ENCODE results near the gene KRT20. TPM values are rescaled to one million over a fixed set of nuclear protein-coding genes. Genes with fewer than 3 reads are reported as not detected.

KRT20 gene
- total RNA-seq, 1 experiment from 2014 or later = 1.5 TPM

DNA sequence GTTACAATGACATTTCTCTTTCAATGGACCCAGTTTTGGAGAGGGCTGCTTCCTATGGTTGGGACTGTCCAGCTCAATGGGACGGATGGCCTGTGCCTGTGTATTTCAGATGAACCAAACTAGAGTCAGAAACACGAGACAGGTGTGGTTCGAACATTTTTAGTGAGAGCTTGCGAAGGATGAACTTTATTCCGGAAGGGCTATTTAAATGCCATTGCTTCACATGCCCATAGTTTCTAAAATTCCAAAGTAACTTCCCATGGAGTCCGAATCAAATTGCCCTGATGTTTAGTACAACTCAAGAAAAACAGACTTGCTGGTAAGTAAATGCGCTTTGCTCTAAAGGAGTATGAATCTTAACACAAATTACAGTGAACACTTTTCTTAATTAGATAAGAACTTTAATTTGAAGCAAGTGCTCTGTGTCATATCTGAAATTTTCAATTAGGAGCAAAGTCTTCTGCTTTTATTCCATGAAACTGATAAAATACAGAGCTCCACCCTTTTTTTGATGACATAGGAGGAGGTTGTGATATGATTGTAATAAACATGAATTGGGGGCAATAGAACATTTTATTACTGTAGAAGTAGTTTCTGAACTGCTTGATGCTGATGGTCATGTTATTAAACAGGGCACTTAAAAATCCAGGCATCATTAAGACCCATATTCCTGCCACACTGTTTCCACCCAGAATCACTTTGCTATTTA, 1.3 kb downstream of the KRT20 start (continued):
- TF ChIP-seq ZNF274 (IDR thresholded peaks at IDR 0.05; ENCODE audit: low read depth, low read length) (no peak), POLR2A (IDR thresholded peaks at IDR 0.05; ENCODE audit: borderline replicate concordance, extremely low read depth, insufficient read depth, insufficient read length) (no peak), EZH2 (IDR thresholded peaks at IDR 0.05) (no peak), REST (IDR thresholded peaks at IDR 0.05; ENCODE audit: low read depth) (no peak), POLR2AphosphoS5 (IDR thresholded peaks at IDR 0.05; ENCODE audit: low read depth, low read length) (no peak), SRF (IDR thresholded peaks at IDR 0.05; ENCODE audit: low read depth) (no peak), EGR1 (IDR thresholded peaks at IDR 0.05; ENCODE audit: low read depth) (no peak)
- TF ChIP-seq, protein P1, sequence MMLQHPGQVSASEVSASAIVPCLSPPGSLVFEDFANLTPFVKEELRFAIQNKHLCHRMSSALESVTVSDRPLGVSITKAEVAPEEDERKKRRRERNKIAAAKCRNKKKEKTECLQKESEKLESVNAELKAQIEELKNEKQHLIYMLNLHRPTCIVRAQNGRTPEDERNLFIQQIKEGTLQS (IDR thresholded peaks at IDR 0.05) = no peak

- no peaks in the 10 kb centered on the region for H3K9me3 ChIP-seq (ENCODE audit: control insufficient read depth in 1 of 2, insufficient read depth in 1 of 2, low read depth in 1 of 2, low read length in 2 of 2)
- H3K4me2 ChIP-seq (ENCODE audit: low read length) = 0 out of 2 replicates have a peak overlapping the region, but pooled peaks have one; percentile 16
- ATAC-seq (no peak), DNase-seq (ENCODE audit: low read depth, low spot score) (no peak)
- no peak for TF ChIP-seq ZNF274 (IDR thresholded peaks at IDR 0.05; ENCODE audit: low read depth, low read length)
- TF ChIP-seq, protein P2, sequence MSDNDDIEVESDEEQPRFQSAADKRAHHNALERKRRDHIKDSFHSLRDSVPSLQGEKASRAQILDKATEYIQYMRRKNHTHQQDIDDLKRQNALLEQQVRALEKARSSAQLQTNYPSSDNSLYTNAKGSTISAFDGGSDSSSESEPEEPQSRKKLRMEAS (IDR thresholded peaks at IDR 0.05) = no peak
- no peak for TF ChIP-seq FOSL1 (IDR thresholded peaks at IDR 0.05; ENCODE audit: low read depth)
- no peak for TF ChIP-seq CTCF (IDR thresholded peaks at IDR 0.05 in 2 of 3, conservative IDR thresholded peaks at IDR 0.05 in 1 of 3; ENCODE audit: borderline replicate concordance in 1 of 3, insufficient read depth in 1 of 3, low read depth in 2 of 3, low read length in 2 of 3)
- no peak for TF ChIP-seq EGR1 (IDR thresholded peaks at IDR 0.05; ENCODE audit: low read depth)
- TF ChIP-seq EZH2 (IDR thresholded peaks at IDR 0.05) = no peak
- no peak for TF ChIP-seq POLR2A (IDR thresholded peaks at IDR 0.05; ENCODE audit: borderline replicate concordance, extremely low read depth, insufficient read depth, insufficient read length)
- no peak for TF ChIP-seq SRF (IDR thresholded peaks at IDR 0.05; ENCODE audit: low read depth)
- no peak for TF ChIP-seq POLR2AphosphoS5 (IDR thresholded peaks at IDR 0.05; ENCODE audit: low read depth, low read length)
- no peak overlapping the region for H2AFZ ChIP-seq (ENCODE audit: low read depth, low read length, poor library complexity, severe bottlenecking)
- no peak overlapping the region for H3K4me3 ChIP-seq (replicated peaks in 1 of 2; ENCODE audit: low read depth in 1 of 2, low read length in 2 of 2)
- H3K36me3 ChIP-seq (ENCODE audit: control insufficient read depth in 1 of 2, insufficient read depth in 2 of 2, low read length in 2 of 2) = no peaks in the 10 kb centered on the region
- no peaks in the 10 kb centered on the region for H4K20me1 ChIP-seq (ENCODE audit: insufficient read depth)
- no peaks in the 10 kb centered on the region for H3K9me2 ChIP-seq (ENCODE audit: insufficient read depth)
- ChIA-PET RAD21 (ENCODE audit: low non-redundant PET in 1 of 2, low total read pairs in 2 of 2, uncharacterized antibody in 2 of 2, unreplicated experiment in 2 of 2) (no interaction called here), CTCF (interaction anchor here (1.3 to 1.4 kb wide), 2 partner anchors 10 to 666 kb away, joined by 3 read pairs; no protein-coding TSS in a partner anchor), POLR2A (no interaction called here)
- no peaks in the 10 kb centered on the region for H3K79me2 ChIP-seq (ENCODE audit: insufficient read depth, low read length)
- no peaks in the 10 kb centered on the region for H3K27me3 ChIP-seq (ENCODE audit: insufficient read depth, low read length)
- H3K4me1 ChIP-seq (ENCODE audit: control insufficient read depth in 1 of 2, insufficient read depth in 2 of 2, low read length in 2 of 2) = peaks cover 0 to 13% of the 10 kb centered on the region in 2 experiments; a peak in 2 of 4 replicates
- H3K9ac ChIP-seq (ENCODE audit: low read length) = no peak overlapping the region
- no TSS peak for BruUV-seq (replicated peaks)
- H3K27ac ChIP-seq (ENCODE audit: low read depth, low read length) = no peak overlapping the region
- intact Hi-C loops (cut with micrococcal nuclease) = no loop called here
These were observed 2.0 kb downstream of the KRT20 start for GRCh38 chr17:40883031-40883430.

All from HCT116 (cell line).